ENCODE data around the gene RND1. TPM values are rescaled to one million over a fixed set of nuclear protein-coding genes. Genes with fewer than 3 reads are reported as not detected.
"Not testable (repeated sequence)": the region's sequence is repeated elsewhere in the genome, so short reads cannot be mapped to it uniquely, and the experiment has no call there.

The RND1 gene
- total RNA-seq (2021) (2.7 and 4.0 TPM in 2 replicates), Bru-seq, nascent RNA (percentile 43 among the genes with signal in this experiment), BruChase-seq, experiment 1, labeled RNA remaining after a 2-hour chase (percentile 46 among the genes with signal in this experiment), BruChase-seq, experiment 2, labeled RNA remaining after a 6-hour chase (percentile 42 among the genes with signal in this experiment)
- long read RNA-seq, partial matches to known transcripts = 2 of 3 reads
- long read RNA-seq, other reads (novel, unspliced or antisense) = 0 of 3 reads

DNA sequence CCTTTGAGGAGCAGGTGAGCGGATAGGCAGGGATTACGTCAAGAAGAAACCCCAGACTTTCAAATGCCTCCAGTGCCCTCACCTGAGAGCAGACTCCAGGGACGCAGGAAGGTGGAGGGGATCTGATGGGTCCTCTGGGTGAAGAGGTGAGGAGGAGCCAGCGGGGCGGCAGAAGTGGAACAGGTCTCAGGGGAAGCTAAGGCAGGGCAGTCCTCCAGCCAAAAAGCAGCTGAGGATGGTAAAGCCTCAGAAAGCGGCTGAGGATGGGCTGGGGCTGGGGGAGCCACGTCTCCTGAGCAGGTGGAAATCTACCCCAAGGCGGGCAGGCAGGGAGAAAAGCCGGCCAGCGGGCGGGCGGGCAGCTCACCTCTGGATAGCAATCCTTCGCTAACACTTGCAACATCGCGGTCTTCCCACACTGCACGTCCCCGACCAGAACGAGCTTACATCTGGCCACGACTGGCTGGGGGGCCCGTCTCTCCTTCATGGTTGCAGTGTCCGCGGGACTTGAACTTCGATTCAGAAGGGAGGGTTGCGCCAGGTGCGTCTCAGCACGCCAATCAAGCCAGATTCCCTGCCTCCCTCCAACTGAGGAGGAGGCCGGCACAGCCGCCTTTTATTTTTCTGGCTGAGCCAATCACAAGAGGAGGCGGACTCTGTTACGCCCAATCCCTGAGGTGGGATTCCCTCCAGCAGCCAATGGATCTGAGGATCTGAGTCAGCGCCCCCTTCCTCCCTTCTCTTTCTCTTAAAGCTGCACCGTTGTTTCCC is at the start of gene RND1:
RND1 (minus strand) TSS at position 590 of the 771 bp plus-strand sequence; CDS start at position 487, 103 bp downstream.
- H3F3A ChIP-seq (ENCODE audit: insufficient read depth, low read depth) = 0 out of 2 replicates have a peak, but pooled peaks cover 5% of the 10 kb centered on the region
- peak; percentile 83 to 87 for DNase-seq
- peak within 1 kb of the TSS; percentile 79 for H2AFZ ChIP-seq
- peaks cover 22% of the 10 kb centered on the region for H3K4me1 ChIP-seq (replicated peaks; ENCODE audit: insufficient read depth)
- 0 out of 2 replicates have a peak within 1 kb of the TSS, but pooled peaks have one; percentile 36 for H3K27ac ChIP-seq
- intact Hi-C loops (cut with micrococcal nuclease; ENCODE audit: unreplicated experiment) = loop anchor here (1.0 kb wide), 1 partner anchor 17 kb away; no protein-coding TSS in a partner anchor
- no peaks in the 10 kb centered on the region for H3K79me2 ChIP-seq (ENCODE audit: low read depth)
- ChIA-PET CTCF (interaction anchor here (0.6 to 2.4 kb wide), 3 partner anchors 12 to 256 kb away, joined by 3 to 10 read pairs (median 9); no protein-coding TSS in a partner anchor), POLR2A (ENCODE audit: unreplicated experiment) (interaction anchor here (0.5 to 0.7 kb wide), 7 partner anchors 16 to 648 kb away, joined by 4 to 15 read pairs (median 4); partner anchors contain the start of gene KANSL2)
- peak within 1 kb of the TSS; percentile 56 for H3K4me3 ChIP-seq
- H3K27me3 ChIP-seq (ENCODE audit: insufficient read depth, low read depth) = 0 out of 2 replicates have a peak, but pooled peaks cover 4% of the 10 kb centered on the region
- TSS peak; percentile 55 for BruUV-seq (replicated peaks)
- peak within 1 kb of the TSS; percentile 89 for H3K4me2 ChIP-seq
- no peaks in the 10 kb centered on the region for H4K20me1 ChIP-seq (ENCODE audit: insufficient read depth)
- no peaks in the 10 kb centered on the region for H3K36me3 ChIP-seq (ENCODE audit: low read depth)
- TF ChIP-seq CTCF (conservative IDR thresholded peaks at IDR 0.05) (no peak), EZH2 (IDR thresholded peaks at IDR 0.05; ENCODE audit: low read depth) (no peak)
- no peaks in the 10 kb centered on the region for H3K9me2 ChIP-seq (ENCODE audit: insufficient read depth)
- no peaks in the 10 kb centered on the region for H3K9me3 ChIP-seq (ENCODE audit: insufficient read depth, low read depth)

DNA sequence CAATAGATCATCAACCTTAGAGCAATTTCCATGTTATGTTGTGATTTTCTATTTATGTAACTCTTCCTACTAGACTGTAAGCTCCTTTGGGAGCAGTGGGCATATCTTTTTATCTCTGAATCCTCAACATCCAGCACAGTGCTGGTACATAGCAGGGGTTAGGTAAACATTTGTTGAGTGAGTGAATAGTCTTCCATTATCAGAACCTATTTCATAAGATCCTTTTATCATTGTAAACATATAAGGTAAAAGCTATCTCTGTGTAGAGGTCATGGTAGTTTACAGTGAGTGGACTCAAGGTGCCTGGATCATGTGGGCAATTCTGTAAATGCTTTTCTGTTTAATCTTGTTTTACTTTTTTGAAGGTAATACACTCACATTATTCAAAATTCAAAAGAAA is 44.5 kb upstream of the RND1 start:
- Histone ChIP-seq H3K4me2 (no peak overlapping the region), H3K36me3 (ENCODE audit: low read depth) (no peaks in the 10 kb centered on the region), H3K4me1 (replicated peaks; ENCODE audit: insufficient read depth) (peaks cover 11% of the 10 kb centered on the region), H3K27me3 (ENCODE audit: insufficient read depth, low read depth) (no peaks in the 10 kb centered on the region), H3K27ac (no peak overlapping the region), H3K4me3 (no peak overlapping the region), H3K9me2 (ENCODE audit: insufficient read depth) (no peaks in the 10 kb centered on the region), H3K79me2 (ENCODE audit: low read depth) (no peaks in the 10 kb centered on the region), H3F3A (ENCODE audit: insufficient read depth, low read depth) (peaks cover 8% of the 10 kb centered on the region), H3K9me3 (ENCODE audit: insufficient read depth, low read depth) (no peaks in the 10 kb centered on the region), H2AFZ (no peak overlapping the region), H4K20me1 (ENCODE audit: insufficient read depth) (no peaks in the 10 kb centered on the region)
- ChIA-PET POLR2A (ENCODE audit: unreplicated experiment) (no interaction called here), CTCF (interaction anchor here (0.6 kb wide), 2 partner anchors 11 to 37 kb away, joined by 3 to 10 read pairs; no protein-coding TSS in a partner anchor)
- BruUV-seq (replicated peaks) = no TSS peak
- no peak for DNase-seq
- intact Hi-C loops (cut with micrococcal nuclease; ENCODE audit: unreplicated experiment) = no loop called here
- no peak for TF ChIP-seq EZH2 (IDR thresholded peaks at IDR 0.05; ENCODE audit: low read depth)
- no peak for TF ChIP-seq CTCF (conservative IDR thresholded peaks at IDR 0.05)

GRCh38 chr12:48909698-48910097 is 44.0 kb upstream of the RND1 start:
- POLR2A ChIA-PET (ENCODE audit: unreplicated experiment); H3K9me2 ChIP-seq (ENCODE audit: insufficient read depth); H3K4me2 ChIP-seq; H3K36me3 ChIP-seq (ENCODE audit: low read depth); intact Hi-C loops (cut with micrococcal nuclease; ENCODE audit: unreplicated experiment); H4K20me1 ChIP-seq (ENCODE audit: insufficient read depth); H3K4me3 ChIP-seq; H3K79me2 ChIP-seq (ENCODE audit: low read depth); H3K27me3 ChIP-seq (ENCODE audit: insufficient read depth, low read depth); H3K9me3 ChIP-seq (ENCODE audit: insufficient read depth, low read depth); H3K27ac ChIP-seq; BruUV-seq (replicated peaks); H3F3A ChIP-seq (ENCODE audit: insufficient read depth, low read depth); DNase-seq; H2AFZ ChIP-seq: not testable (repeated sequence)
- peaks cover 11% of the 10 kb centered on the region for H3K4me1 ChIP-seq (replicated peaks; ENCODE audit: insufficient read depth)
- CTCF ChIA-PET = interaction anchor here (0.6 kb wide), 2 partner anchors 17 to 37 kb away, joined by 3 to 4 read pairs; no protein-coding TSS in a partner anchor

Measured in PC-9 (cell line).